ENCODE measurements around the gene KCTD2.

- TF ChIP-seq ZNF7 (CRISPR knock-in tag; IDR thresholded peaks at IDR 0.05) (no peak), CTCF (CRISPR knock-in tag; IDR thresholded peaks at IDR 0.05) (no peak), ZSCAN30 (CRISPR knock-in tag; IDR thresholded peaks at IDR 0.05) (no peak), MTA3 (CRISPR knock-in tag; IDR thresholded peaks at IDR 0.05) (no peak), MAFK (conservative IDR thresholded peaks at IDR 0.05 in 1 of 2, IDR thresholded peaks at IDR 0.05 in 1 of 2; ENCODE audit: low read length in 2 of 2) (no peak), EP300 (IDR thresholded peaks at IDR 0.05; ENCODE audit: low read depth in 2 of 2, low read length in 2 of 2) (no peak), EP300 (CRISPR knock-in tag; IDR thresholded peaks at IDR 0.05; ENCODE audit: borderline replicate concordance) (no peak), ZFY (CRISPR knock-in tag; IDR thresholded peaks at IDR 0.05) (no peak), ZNF589 (CRISPR knock-in tag; conservative IDR thresholded peaks at IDR 0.05) (no peak), HOXA7 (CRISPR knock-in tag; IDR thresholded peaks at IDR 0.05) (no peak)
These were observed 20.8 kb downstream of the KCTD2 start for GRCh38 chr17:75067856-75068255.

Data from HepG2 (cell line).